Kidney epithelial cell (primary cell): ENCODE results near the gene ITPRIPL1. TPM values are rescaled to one million over a fixed set of nuclear protein-coding genes. Genes with fewer than 3 reads are reported as not detected.

Experiments used
- DNase-seq: peaks from one replicate; pipeline ENCODE4 v3.0.0-alpha.2; 2010; ENCODE audit warnings: low read depth
- H3K27me3 ChIP-seq: 2 replicates; pipeline ENCODE4 v1.6.0; 2011; ENCODE audit warnings: low read length; ENCODE audit not compliant: control insufficient read depth, insufficient read depth
- H3K36me3 ChIP-seq: 2 replicates; pipeline ENCODE4 v1.5.1; 2011; ENCODE audit warnings: low read length; ENCODE audit not compliant: control insufficient read depth, insufficient read depth
- H3K4me3 ChIP-seq: 2 replicates; pipeline ENCODE4 v1.5.1; 2011; ENCODE audit warnings: low read depth, mild to moderate bottlenecking, control low read depth, low read length
- total RNA-seq: library from RNA; depleted of rRNA; stranded (reverse); fragments of >200 nt; gene quantifications from 2 replicates; pipeline ENCODE4 v1.2.3, GENCODE V29; 2015
- TF ChIP-seq, protein P1 (sequence below): IDR thresholded peaks from 2 replicates; pipeline ENCODE4 v1.5.1; 2011; ENCODE audit warnings: mild to moderate bottlenecking, moderate library complexity, low read length, control low read depth, inconsistent platforms; ENCODE audit not compliant: insufficient read depth, poor library complexity, severe bottlenecking

The ITPRIPL1 gene
- total RNA-seq, 1 donor from 2014 or later = 5.1 TPM

DNA sequence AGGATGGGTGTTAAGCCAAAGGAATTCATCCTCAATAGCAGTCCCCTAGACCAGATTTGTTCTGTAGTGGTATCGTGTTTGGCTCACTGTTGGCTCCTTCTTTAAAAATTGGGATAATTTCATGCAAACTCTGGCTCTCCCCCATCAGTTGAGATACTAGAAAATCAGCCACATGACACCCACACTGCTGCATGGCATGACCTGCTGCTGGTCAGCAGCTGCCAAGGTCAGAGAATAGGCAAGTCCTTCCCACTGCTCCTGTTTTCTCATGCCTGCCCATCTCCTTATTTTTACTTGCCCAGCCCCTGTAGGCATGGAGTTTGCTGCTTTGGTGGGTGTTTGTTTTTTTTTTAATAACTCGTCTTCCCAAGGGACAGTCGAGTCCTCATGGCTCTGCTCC lies 18.7 kb upstream of the ITPRIPL1 start:
- DNase-seq = no peak
- peaks cover 4% of the 10 kb centered on the region for H3K36me3 ChIP-seq
- no peaks in the 10 kb centered on the region for H3K27me3 ChIP-seq
- TF ChIP-seq, protein P1, sequence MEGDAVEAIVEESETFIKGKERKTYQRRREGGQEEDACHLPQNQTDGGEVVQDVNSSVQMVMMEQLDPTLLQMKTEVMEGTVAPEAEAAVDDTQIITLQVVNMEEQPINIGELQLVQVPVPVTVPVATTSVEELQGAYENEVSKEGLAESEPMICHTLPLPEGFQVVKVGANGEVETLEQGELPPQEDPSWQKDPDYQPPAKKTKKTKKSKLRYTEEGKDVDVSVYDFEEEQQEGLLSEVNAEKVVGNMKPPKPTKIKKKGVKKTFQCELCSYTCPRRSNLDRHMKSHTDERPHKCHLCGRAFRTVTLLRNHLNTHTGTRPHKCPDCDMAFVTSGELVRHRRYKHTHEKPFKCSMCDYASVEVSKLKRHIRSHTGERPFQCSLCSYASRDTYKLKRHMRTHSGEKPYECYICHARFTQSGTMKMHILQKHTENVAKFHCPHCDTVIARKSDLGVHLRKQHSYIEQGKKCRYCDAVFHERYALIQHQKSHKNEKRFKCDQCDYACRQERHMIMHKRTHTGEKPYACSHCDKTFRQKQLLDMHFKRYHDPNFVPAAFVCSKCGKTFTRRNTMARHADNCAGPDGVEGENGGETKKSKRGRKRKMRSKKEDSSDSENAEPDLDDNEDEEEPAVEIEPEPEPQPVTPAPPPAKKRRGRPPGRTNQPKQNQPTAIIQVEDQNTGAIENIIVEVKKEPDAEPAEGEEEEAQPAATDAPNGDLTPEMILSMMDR = no peak
- H3K4me3 ChIP-seq = peak overlapping the region; percentile 73

- peaks cover 1% of the 10 kb centered on the region for H3K36me3 ChIP-seq
- no peaks in the 10 kb centered on the region for H3K27me3 ChIP-seq
- no peak overlapping the region for H3K4me3 ChIP-seq
- no peak for DNase-seq
- TF ChIP-seq, protein P1 = no peak
Observed at GRCh38 chr2:96308248-96308647, 16.9 kb upstream of the ITPRIPL1 start.

- DNase-seq = no peak
- TF ChIP-seq, protein P1 = no peak
- Histone ChIP-seq H3K36me3 (no peaks in the 10 kb centered on the region), H3K27me3 (no peaks in the 10 kb centered on the region), H3K4me3 (no peak overlapping the region)
Observed at GRCh38 chr2:96315005-96315399, 10.1 kb upstream of the ITPRIPL1 start.

GRCh38 chr2:96315400-96316071 lies 9.6 kb upstream of the ITPRIPL1 start:
- Histone ChIP-seq H3K27me3 (no peaks in the 10 kb centered on the region), H3K4me3 (no peak overlapping the region), H3K36me3 (no peaks in the 10 kb centered on the region)
- TF ChIP-seq, protein P1 = no peak
- DNase-seq = no peak

DNA sequence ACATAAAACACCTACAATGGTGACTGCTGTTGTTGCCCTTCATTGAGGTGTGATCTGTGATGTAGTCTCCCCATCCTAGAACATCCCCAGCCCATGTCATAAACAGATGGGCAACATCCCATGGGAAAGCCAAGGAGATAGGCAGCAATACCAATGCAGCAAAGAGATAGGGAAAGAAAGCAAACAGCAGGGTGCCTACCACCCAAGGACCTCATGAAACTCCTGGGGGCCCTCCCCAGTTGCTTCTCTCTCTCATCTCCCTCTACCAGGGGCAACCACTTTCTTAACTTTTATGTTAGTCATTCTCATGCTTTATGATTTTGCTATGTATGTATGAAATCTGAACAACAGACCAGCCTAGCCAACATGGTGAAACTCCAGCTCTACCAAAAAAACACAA lies 8.1 kb upstream of the ITPRIPL1 start:
- Histone ChIP-seq H3K27me3 (peaks cover 11% of the 10 kb centered on the region), H3K36me3 (no peaks in the 10 kb centered on the region), H3K4me3 (no peak overlapping the region)
- no peak for DNase-seq
- TF ChIP-seq, protein P1 = no peak

- Histone ChIP-seq H3K27me3 (peaks cover 12% of the 10 kb centered on the region), H3K36me3 (no peaks in the 10 kb centered on the region), H3K4me3 (no peak overlapping the region)
- TF ChIP-seq, protein P1 = no peak
- DNase-seq = no peak
Observed at GRCh38 chr2:96317584-96317997, 7.5 kb upstream of the ITPRIPL1 start.
